HUES64 (cell line): ENCODE results near the gene SPESP1.

Source experiments
- H3K27ac ChIP-seq: 2 replicates; pipeline ENCODE4 v1.7.0; 2013; ENCODE audit warnings: low read depth, low read length, inconsistent platforms
- H3K27me3 ChIP-seq: 2 replicates; pipeline ENCODE4 v1.6.1; 2013; ENCODE audit warnings: mild to moderate bottlenecking, low read length; ENCODE audit not compliant: insufficient read depth
- H3K36me3 ChIP-seq: 2 replicates; pipeline ENCODE4 v1.6.1; 2013; ENCODE audit warnings: mild to moderate bottlenecking, low read length; ENCODE audit not compliant: insufficient read depth
- H3K4me1 ChIP-seq: 2 replicates; pipeline ENCODE4 v1.6.1; 2013; ENCODE audit warnings: mild to moderate bottlenecking, low read length, moderate library complexity; ENCODE audit not compliant: insufficient read depth
- H3K4me3 ChIP-seq: 2 replicates; pipeline ENCODE4 v1.5.1; 2013; ENCODE audit warnings: mild to moderate bottlenecking, low read length, moderate library complexity
- H3K9ac ChIP-seq: 2 replicates; pipeline ENCODE4 v1.6.1; 2013; ENCODE audit warnings: mild to moderate bottlenecking, low read depth, low read length
- H3K9me3 ChIP-seq: 2 replicates; pipeline ENCODE4 v1.6.1; 2013; ENCODE audit warnings: low read depth, low read length; ENCODE audit not compliant: insufficient read depth
- WGBS: fragments of 150-250, 120-280 bp; methylation state at CpG from one replicate; pipeline ENCODE4 v1.1.7; 2013; ENCODE audit warnings: missing lambda C conversion rate; 5-methylcytosine and 5-hydroxymethylcytosine counted together

Gene SPESP1

GRCh38 chr15:68982976-68983563 lies 52.7 kb downstream of the SPESP1 start:
- Histone ChIP-seq H3K4me1 (no peaks in the 10 kb centered on the region), H3K27me3 (no peaks in the 10 kb centered on the region), H3K36me3 (no peaks in the 10 kb centered on the region), H3K4me3 (no peak overlapping the region), H3K9ac (no peak overlapping the region), H3K27ac (no peak overlapping the region), H3K9me3 (peaks cover 11% of the 10 kb centered on the region; the same call in 1 of the 2 replicates)
- WGBS = 98% methylated on average over 6 of the region's 6 CpGs

- Histone ChIP-seq H3K9me3 (peaks cover 7% of the 10 kb centered on the region; the same call in 1 of the 2 replicates), H3K27ac (no peak overlapping the region), H3K27me3 (no peaks in the 10 kb centered on the region), H3K36me3 (no peaks in the 10 kb centered on the region), H3K9ac (no peak overlapping the region), H3K4me3 (no peak overlapping the region), H3K4me1 (no peaks in the 10 kb centered on the region)
- WGBS = 86% methylated on average over 4 of the region's 4 CpGs
Observed at GRCh38 chr15:68983961-68984481, 53.7 kb downstream of the SPESP1 start.

- Histone ChIP-seq H3K9me3 (peaks cover 11% of the 10 kb centered on the region; the same call in 1 of the 2 replicates), H3K4me3 (no peak overlapping the region), H3K27ac (no peak overlapping the region), H3K36me3 (no peaks in the 10 kb centered on the region), H3K27me3 (no peaks in the 10 kb centered on the region), H3K9ac (no peak overlapping the region), H3K4me1 (no peaks in the 10 kb centered on the region)
- WGBS = 93% methylated on average over 3 of the region's 3 CpGs
Observed at GRCh38 chr15:68984586-68984985, 54.3 kb downstream of the SPESP1 start.

GRCh38 chr15:68985361-68985891 lies 55.1 kb downstream of the SPESP1 start:
- H3K4me1 ChIP-seq = peaks cover 5% of the 10 kb centered on the region
- 87% methylated on average over 3 of the region's 5 CpGs for WGBS
- H3K9ac ChIP-seq = no peak overlapping the region
- no peak overlapping the region for H3K27ac ChIP-seq
- H3K27me3 ChIP-seq = no peaks in the 10 kb centered on the region
- H3K4me3 ChIP-seq = no peak overlapping the region
- no peaks in the 10 kb centered on the region for H3K36me3 ChIP-seq
- peaks cover 11% of the 10 kb centered on the region; the same call in 1 of the 2 replicates for H3K9me3 ChIP-seq

GRCh38 chr15:68986322-68986721 lies 56.0 kb downstream of the SPESP1 start:
- Histone ChIP-seq H3K4me3 (no peak overlapping the region), H3K27ac (no peak overlapping the region), H3K9ac (no peak overlapping the region), H3K9me3 (peaks cover 11% of the 10 kb centered on the region; the same call in 1 of the 2 replicates), H3K36me3 (no peaks in the 10 kb centered on the region), H3K27me3 (no peaks in the 10 kb centered on the region), H3K4me1 (peaks cover 13% of the 10 kb centered on the region)
- WGBS = 93% methylated on average over 5 of the region's 5 CpGs

GRCh38 chr15:68987120-68987519 lies 56.8 kb downstream of the SPESP1 start:
- Histone ChIP-seq H3K9ac (no peak overlapping the region), H3K27ac (no peak overlapping the region), H3K9me3 (peaks cover 9% of the 10 kb centered on the region; the same call in 1 of the 2 replicates), H3K36me3 (no peaks in the 10 kb centered on the region), H3K4me3 (no peak overlapping the region), H3K4me1 (peaks cover 13% of the 10 kb centered on the region), H3K27me3 (no peaks in the 10 kb centered on the region)
- WGBS = 94% methylated on average over 6 of the region's 6 CpGs

GRCh38 chr15:68987676-68988075 lies 57.4 kb downstream of the SPESP1 start:
- H3K4me1 ChIP-seq = peaks cover 13% of the 10 kb centered on the region
- no peaks in the 10 kb centered on the region for H3K27me3 ChIP-seq
- H3K36me3 ChIP-seq = no peaks in the 10 kb centered on the region
- WGBS = 48% methylated on average over 1 of the region's 1 CpG
- H3K9ac ChIP-seq = no peak overlapping the region
- peaks cover 6% of the 10 kb centered on the region; the same call in 1 of the 2 replicates for H3K9me3 ChIP-seq
- no peak overlapping the region for H3K27ac ChIP-seq
- no peak overlapping the region for H3K4me3 ChIP-seq

- Histone ChIP-seq H3K36me3 (no peaks in the 10 kb centered on the region), H3K9ac (no peak overlapping the region), H3K4me1 (peaks cover 14% of the 10 kb centered on the region), H3K4me3 (no peak overlapping the region), H3K9me3 (peaks cover 6% of the 10 kb centered on the region; the same call in 1 of the 2 replicates), H3K27me3 (no peaks in the 10 kb centered on the region), H3K27ac (no peak overlapping the region)
- 89% methylated on average over 2 of the region's 2 CpGs for WGBS
Observed at GRCh38 chr15:68989541-68990230, 59.4 kb downstream of the SPESP1 start.

- peaks cover 17% of the 10 kb centered on the region for H3K4me1 ChIP-seq
- H3K9me3 ChIP-seq = peaks cover 6% of the 10 kb centered on the region; the same call in 1 of the 2 replicates
- no peaks in the 10 kb centered on the region for H3K27me3 ChIP-seq
- H3K4me3 ChIP-seq = no peak overlapping the region
- 54% methylated on average over 7 of the region's 7 CpGs for WGBS
- H3K27ac ChIP-seq = no peak overlapping the region
- no peaks in the 10 kb centered on the region for H3K36me3 ChIP-seq
- peak overlapping the region; percentile 24; the same call in 1 of the 2 replicates for H3K9ac ChIP-seq
Observed at GRCh38 chr15:68990231-68990991, 60.1 kb downstream of the SPESP1 start.

GRCh38 chr15:68990992-68991500 lies 60.7 kb downstream of the SPESP1 start:
- H3K9ac ChIP-seq = peak overlapping the region; percentile 24; the same call in 1 of the 2 replicates
- WGBS = 79% methylated on average over 5 of the region's 5 CpGs
- H3K4me1 ChIP-seq = peaks cover 17% of the 10 kb centered on the region
- peaks cover 6% of the 10 kb centered on the region; the same call in 1 of the 2 replicates for H3K9me3 ChIP-seq
- H3K36me3 ChIP-seq = no peaks in the 10 kb centered on the region
- no peaks in the 10 kb centered on the region for H3K27me3 ChIP-seq
- no peak overlapping the region for H3K27ac ChIP-seq
- H3K4me3 ChIP-seq = no peak overlapping the region
